OCI-LY1 (cell line): Measurements from ENCODE around the gene TAB2.

Experiments used
- H2AFZ ChIP-seq: fragments of 200-600 bp; sonication (generic), shearing (Covaris generic); 2 replicates; pipeline ENCODE4 v1.6.0; 2014; ENCODE audit warnings: antibody characterized with exemption, mild to moderate bottlenecking, low read length
- H3F3A ChIP-seq: fragments of 200-600 bp; sonication (generic), shearing (Covaris generic); 2 replicates; pipeline ENCODE4 v1.6.0; 2014; ENCODE audit warnings: mild to moderate bottlenecking, antibody characterized with exemption, low read length, moderate library complexity; ENCODE audit not compliant: insufficient read depth
- H3K27ac ChIP-seq: fragments of 200-600 bp; sonication (generic); 2 replicates; pipeline ENCODE4 v1.5.1; 2014; ENCODE audit warnings: low read length, mixed run types, mild to moderate bottlenecking, low read depth; ENCODE audit not compliant: poor library complexity, severe bottlenecking
- H3K27me3 ChIP-seq: fragments of 200-600 bp; sonication (generic); 2 replicates; pipeline ENCODE4 v1.6.0; 2014; ENCODE audit warnings: antibody characterized with exemption, mild to moderate bottlenecking, low read length, moderate library complexity; ENCODE audit not compliant: insufficient read depth
- H3K36me3 ChIP-seq: fragments of 200-600 bp; sonication (generic); 2 replicates; pipeline ENCODE4 v1.6.1; 2014; ENCODE audit warnings: mild to moderate bottlenecking, antibody characterized with exemption, low read length, moderate library complexity, mixed read lengths; ENCODE audit not compliant: insufficient read depth
- H3K4me1 ChIP-seq: fragments of 200-600 bp; sonication (generic); 2 replicates; pipeline ENCODE4 v1.5.1; 2014; ENCODE audit warnings: mild to moderate bottlenecking, low read length, moderate library complexity; ENCODE audit not compliant: insufficient read depth, severe bottlenecking
- H3K4me2 ChIP-seq: fragments of 200-600 bp; sonication (generic), shearing (Covaris generic); 2 replicates; pipeline ENCODE4 v1.6.1; 2014; ENCODE audit warnings: low read length
- H3K4me3 ChIP-seq: fragments of 200-600 bp; sonication (generic); 2 replicates; pipeline ENCODE4 v1.5.1; 2014; ENCODE audit warnings: low read length, low read depth, mild to moderate bottlenecking, mixed read lengths; ENCODE audit not compliant: poor library complexity, severe bottlenecking
- H3K79me2 ChIP-seq: fragments of 200-600 bp; shearing (Covaris generic); 2 replicates; pipeline ENCODE4 v1.6.1; 2016; ENCODE audit warnings: mixed run types, low read length, mixed read lengths; ENCODE audit not compliant: insufficient read depth
- H3K9ac ChIP-seq: fragments of 200-600 bp; sonication (generic), shearing (Covaris generic); 2 replicates; pipeline ENCODE4 v1.6.1; 2014; ENCODE audit warnings: mild to moderate bottlenecking, low read length, mixed read lengths
- H3K9me2 ChIP-seq: fragments of 200-600 bp; sonication (generic), shearing (Covaris generic); 2 replicates; pipeline ENCODE4 v1.6.1; 2014; ENCODE audit warnings: low read depth, mild to moderate bottlenecking, low read length, mixed read lengths
- H3K9me3 ChIP-seq: fragments of 200-600 bp; shearing (Covaris generic); 2 replicates; pipeline ENCODE4 v1.6.1; 2014; ENCODE audit warnings: low read length, mixed read lengths
- H4K20me1 ChIP-seq: fragments of 200-600 bp; sonication (generic), shearing (Covaris generic); 2 replicates; pipeline ENCODE4 v1.6.0; 2016; ENCODE audit warnings: mild to moderate bottlenecking, low read length; ENCODE audit not compliant: insufficient read depth
- EZH2 ChIP-seq: fragments of 200-600 bp; sonication (generic), shearing (Covaris generic); IDR thresholded peaks from 2 replicates; pipeline ENCODE4 v1.8.0; 2017; ENCODE audit warnings: borderline replicate concordance, mixed run types, mild to moderate bottlenecking, antibody characterized with exemption, low read length, moderate library complexity, mixed read lengths
- TF ChIP-seq, protein P1 (sequence below): fragments of 200-600 bp; sonication (generic), shearing (Covaris generic); IDR thresholded peaks from 2 replicates; pipeline ENCODE4 v1.5.1; 2017; ENCODE audit warnings: mild to moderate bottlenecking, antibody characterized with exemption, low read length, moderate library complexity, mixed read lengths

TAB2 gene

DNA sequence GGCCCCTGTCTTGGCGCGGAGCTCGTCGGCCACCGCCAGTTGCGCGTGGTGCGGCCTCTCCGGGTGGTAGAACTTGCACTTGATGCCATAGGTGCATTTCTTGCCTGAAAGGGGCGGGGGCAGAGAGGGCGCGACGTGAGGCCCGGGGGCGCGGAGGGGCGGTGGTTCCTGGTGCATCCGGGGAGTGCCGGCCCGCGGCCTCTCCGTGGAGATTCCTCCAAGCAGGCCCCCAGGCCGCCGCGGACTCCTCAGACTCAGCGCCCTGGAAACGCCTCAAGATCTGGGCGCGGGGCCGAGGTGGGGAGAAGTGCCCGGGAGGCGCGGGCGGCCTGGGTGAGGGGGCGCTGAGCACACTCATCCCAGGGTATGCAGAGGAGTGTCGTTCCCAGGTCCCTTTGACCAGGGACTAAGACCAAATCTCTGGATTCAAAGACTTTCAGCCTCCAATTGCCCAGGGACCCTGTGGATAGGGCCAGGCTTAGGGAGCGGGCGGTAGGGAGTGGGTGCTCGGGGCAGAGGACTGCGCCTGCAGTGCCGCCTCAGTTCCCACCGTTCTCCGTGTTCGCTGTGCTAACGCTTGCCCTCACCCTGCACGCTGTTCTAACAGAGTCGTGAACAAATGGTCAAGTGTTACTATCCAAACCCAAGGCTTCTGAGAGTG, 134.0 kb downstream of the TAB2 start:
- H3K27ac ChIP-seq: no peak overlapping the region
- H3K9ac ChIP-seq: no peak overlapping the region
- H3K9me2 ChIP-seq: no peaks in the 10 kb centered on the region
- H3K36me3 ChIP-seq: peaks cover 32% of the 10 kb centered on the region; the same call in 1 of the 2 replicates
- H4K20me1 ChIP-seq: no peaks in the 10 kb centered on the region
- no peaks in the 10 kb centered on the region for H3K9me3 ChIP-seq
- H3F3A ChIP-seq: no peaks in the 10 kb centered on the region
- H3K4me3 ChIP-seq: no peak overlapping the region
- no peaks in the 10 kb centered on the region for H3K79me2 ChIP-seq
- no peaks in the 10 kb centered on the region for H3K27me3 ChIP-seq
- H3K4me1 ChIP-seq: no peaks in the 10 kb centered on the region
- TF ChIP-seq, protein P1, sequence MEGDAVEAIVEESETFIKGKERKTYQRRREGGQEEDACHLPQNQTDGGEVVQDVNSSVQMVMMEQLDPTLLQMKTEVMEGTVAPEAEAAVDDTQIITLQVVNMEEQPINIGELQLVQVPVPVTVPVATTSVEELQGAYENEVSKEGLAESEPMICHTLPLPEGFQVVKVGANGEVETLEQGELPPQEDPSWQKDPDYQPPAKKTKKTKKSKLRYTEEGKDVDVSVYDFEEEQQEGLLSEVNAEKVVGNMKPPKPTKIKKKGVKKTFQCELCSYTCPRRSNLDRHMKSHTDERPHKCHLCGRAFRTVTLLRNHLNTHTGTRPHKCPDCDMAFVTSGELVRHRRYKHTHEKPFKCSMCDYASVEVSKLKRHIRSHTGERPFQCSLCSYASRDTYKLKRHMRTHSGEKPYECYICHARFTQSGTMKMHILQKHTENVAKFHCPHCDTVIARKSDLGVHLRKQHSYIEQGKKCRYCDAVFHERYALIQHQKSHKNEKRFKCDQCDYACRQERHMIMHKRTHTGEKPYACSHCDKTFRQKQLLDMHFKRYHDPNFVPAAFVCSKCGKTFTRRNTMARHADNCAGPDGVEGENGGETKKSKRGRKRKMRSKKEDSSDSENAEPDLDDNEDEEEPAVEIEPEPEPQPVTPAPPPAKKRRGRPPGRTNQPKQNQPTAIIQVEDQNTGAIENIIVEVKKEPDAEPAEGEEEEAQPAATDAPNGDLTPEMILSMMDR: no peak
- no peak for TF ChIP-seq EZH2
- H2AFZ ChIP-seq: no peak overlapping the region
- H3K4me2 ChIP-seq: no peak overlapping the region

GRCh38 chr6:149452037-149452939, 134.8 kb downstream of the TAB2 start:
- no peaks in the 10 kb centered on the region for H3K9me3 ChIP-seq
- no peak overlapping the region for H3K4me3 ChIP-seq
- H3K27ac ChIP-seq: no peak overlapping the region
- no peaks in the 10 kb centered on the region for H4K20me1 ChIP-seq
- no peak overlapping the region for H3K4me2 ChIP-seq
- no peaks in the 10 kb centered on the region for H3K4me1 ChIP-seq
- H3K9ac ChIP-seq: no peak overlapping the region
- no peak overlapping the region for H2AFZ ChIP-seq
- no peaks in the 10 kb centered on the region for H3K79me2 ChIP-seq
- H3K9me2 ChIP-seq: no peaks in the 10 kb centered on the region
- peaks cover 40% of the 10 kb centered on the region; the same call in 1 of the 2 replicates for H3K36me3 ChIP-seq
- H3K27me3 ChIP-seq: no peaks in the 10 kb centered on the region
- no peak for TF ChIP-seq EZH2
- TF ChIP-seq, protein P1: no peak
- H3F3A ChIP-seq: no peaks in the 10 kb centered on the region

GRCh38 chr6:149453597-149454345, 136.3 kb downstream of the TAB2 start:
- Histone ChIP-seq H3K9ac (no peak overlapping the region), H3K79me2 (no peaks in the 10 kb centered on the region), H2AFZ (no peak overlapping the region), H4K20me1 (no peaks in the 10 kb centered on the region), H3K4me1 (no peaks in the 10 kb centered on the region), H3K9me3 (no peaks in the 10 kb centered on the region), H3K27me3 (no peaks in the 10 kb centered on the region), H3F3A (no peaks in the 10 kb centered on the region), H3K9me2 (no peaks in the 10 kb centered on the region), H3K4me2 (no peak overlapping the region), H3K27ac (no peak overlapping the region), H3K36me3 (peaks cover 50% of the 10 kb centered on the region; the same call in 1 of the 2 replicates), H3K4me3 (no peak overlapping the region)
- no peak for TF ChIP-seq EZH2
- TF ChIP-seq, protein P1: no peak
